ENCODE data around the gene LRIT2. TPM values are rescaled to one million over a fixed set of nuclear protein-coding genes. Genes with fewer than 3 reads are reported as not detected.

Gene LRIT2
- total RNA-seq, 5 donors from 2014 or later (not counting 1 experiment from before 2014, with no cell fraction given) = not detected

DNA sequence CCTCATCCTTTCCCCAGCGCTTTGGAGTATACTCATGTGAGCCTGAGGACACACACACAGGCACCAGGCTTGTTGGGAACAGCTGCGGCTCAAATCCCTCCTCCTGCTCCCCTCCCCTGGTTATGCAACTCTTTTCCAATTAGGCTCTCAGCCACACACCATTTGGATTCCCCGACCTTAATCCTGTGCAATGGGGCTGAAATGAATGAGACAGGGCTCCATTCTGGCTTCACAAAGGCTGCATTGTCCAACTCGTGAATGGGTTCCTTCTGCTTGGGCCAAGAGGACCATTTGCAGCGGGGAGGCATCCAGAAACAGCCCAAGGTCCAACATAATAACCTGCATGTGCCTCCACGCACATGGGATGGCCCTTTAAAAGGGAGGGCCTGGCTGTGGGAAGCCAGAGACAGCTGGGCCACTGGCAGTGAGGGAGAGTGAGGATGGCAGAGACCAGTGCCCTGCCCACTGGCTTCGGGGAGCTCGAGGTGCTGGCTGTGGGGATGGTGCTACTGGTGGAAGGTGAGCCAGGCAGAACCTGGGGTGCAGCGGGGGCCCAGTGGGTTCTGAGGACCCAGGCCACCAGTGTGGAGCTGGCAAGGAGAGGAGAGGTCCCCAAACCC lies 19.4 kb upstream of the LRIT2 start, which contains the start of gene RGR:
RGR (plus strand) TSS at position 403 of the 620 bp plus-strand sequence; CDS start at position 441, 38 bp downstream.
- no peaks in the 10 kb centered on the region for H3K36me3 Mint-ChIP-seq
- ATAC-seq (replicated peaks in 1 of 4) (no peak), DNase-seq (no peak)
- peaks cover 3 to 4% of the 10 kb centered on the region in 2 donors for H3K27me3 Mint-ChIP-seq
- POLR2A ChIA-PET = no interaction called here
- Histone ChIP-seq H3K27me3 (replicated peaks in 1 of 2; ENCODE audit: control insufficient read depth in 2 of 2, extremely low read depth in 1 of 2, insufficient read depth in 2 of 2, low read length in 1 of 2) (peaks cover 0 to 13% of the 10 kb centered on the region in 2 experiments), H3K4me1 (ENCODE audit: control insufficient read depth in 1 of 2, extremely low read depth in 1 of 2, insufficient read depth in 2 of 2, low read length in 2 of 2) (no peaks in the 10 kb centered on the region), H3K27ac (ENCODE audit: low read length) (no peak within 1 kb of the TSS), H3K4me3 (ENCODE audit: control insufficient read depth in 1 of 2, extremely low read depth in 1 of 2, low read length in 1 of 2) (no peak within 1 kb of the TSS), H3K36me3 (ENCODE audit: control insufficient read depth in 2 of 2, extremely low read depth in 1 of 2, insufficient read depth in 1 of 2, low read length in 1 of 2) (no peaks in the 10 kb centered on the region), H3K9me3 (no peaks in the 10 kb centered on the region)
- no peak within 1 kb of the TSS for H3K27ac Mint-ChIP-seq
- 66% methylated on average over 8 of the region's 9 CpGs for WGBS (ENCODE audit: insufficient coverage)
- no peaks in the 10 kb centered on the region for H3K4me1 Mint-ChIP-seq
- no peak within 1 kb of the TSS for H3K4me3 Mint-ChIP-seq
- no peaks in the 10 kb centered on the region for H3K9me3 Mint-ChIP-seq
- CTCF ChIA-PET = no interaction called here

DNA sequence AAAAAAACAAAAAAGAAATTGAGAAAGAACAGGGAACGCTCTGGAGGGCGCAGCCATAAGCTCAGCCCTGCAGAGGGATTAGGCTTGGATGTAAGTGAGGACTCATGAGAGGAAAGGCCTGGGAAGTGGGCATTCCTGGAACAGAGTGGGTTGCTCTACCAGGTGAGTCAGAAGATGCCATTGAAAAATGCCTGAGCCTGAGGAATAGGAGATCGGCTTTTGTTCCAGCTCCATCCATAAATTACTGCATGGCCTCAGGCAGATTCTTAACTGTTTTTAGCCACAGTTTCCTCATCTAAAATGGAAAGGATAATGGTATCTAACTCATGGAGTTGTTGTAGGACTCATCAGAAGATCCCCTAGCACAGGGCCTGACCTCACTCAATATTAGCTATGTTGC lies 18.4 kb upstream of the LRIT2 start:
- Mint-ChIP-seq H3K36me3 (no peaks in the 10 kb centered on the region), H3K4me1 (no peaks in the 10 kb centered on the region), H3K27me3 (peaks cover 4 to 7% of the 10 kb centered on the region in 2 donors), H3K4me3 (no peak overlapping the region), H3K9me3 (no peaks in the 10 kb centered on the region), H3K27ac (no peak overlapping the region)
- Histone ChIP-seq H3K4me1 (ENCODE audit: control insufficient read depth in 1 of 2, extremely low read depth in 1 of 2, insufficient read depth in 2 of 2, low read length in 2 of 2) (no peaks in the 10 kb centered on the region), H3K36me3 (ENCODE audit: control insufficient read depth in 2 of 2, extremely low read depth in 1 of 2, insufficient read depth in 1 of 2, low read length in 1 of 2) (no peaks in the 10 kb centered on the region), H3K27me3 (replicated peaks in 1 of 2; ENCODE audit: control insufficient read depth in 2 of 2, extremely low read depth in 1 of 2, insufficient read depth in 2 of 2, low read length in 1 of 2) (peaks cover 0 to 12% of the 10 kb centered on the region in 2 experiments), H3K9me3 (no peaks in the 10 kb centered on the region), H3K4me3 (ENCODE audit: control insufficient read depth in 1 of 2, extremely low read depth in 1 of 2, low read length in 1 of 2) (no peak overlapping the region), H3K27ac (ENCODE audit: low read length) (no peak overlapping the region)
- ChIA-PET POLR2A (no interaction called here), CTCF (no interaction called here)
- DNase-seq (no peak), ATAC-seq (replicated peaks in 1 of 4) (no peak)
- WGBS (ENCODE audit: insufficient coverage) = 80% methylated on average over 2 of the region's 3 CpGs

- WGBS (ENCODE audit: insufficient coverage) = 85% methylated on average over 5 of the region's 13 CpGs
- ChIA-PET CTCF (no interaction called here), POLR2A (no interaction called here)
- Mint-ChIP-seq H3K36me3 (no peaks in the 10 kb centered on the region), H3K4me3 (no peak within 1 kb of the TSS), H3K27me3 (peaks cover 8 to 12% of the 10 kb centered on the region in 2 donors), H3K4me1 (no peaks in the 10 kb centered on the region), H3K27ac (no peak within 1 kb of the TSS), H3K9me3 (no peaks in the 10 kb centered on the region)
- H3K36me3 ChIP-seq (ENCODE audit: control insufficient read depth in 2 of 2, extremely low read depth in 1 of 2, insufficient read depth in 1 of 2, low read length in 1 of 2) = no peaks in the 10 kb centered on the region
- H3K4me1 ChIP-seq (ENCODE audit: control insufficient read depth in 1 of 2, extremely low read depth in 1 of 2, insufficient read depth in 2 of 2, low read length in 2 of 2) = no peaks in the 10 kb centered on the region
- peaks cover 0 to 11% of the 10 kb centered on the region in 2 experiments for H3K27me3 ChIP-seq (replicated peaks in 1 of 2; ENCODE audit: control insufficient read depth in 2 of 2, extremely low read depth in 1 of 2, insufficient read depth in 2 of 2, low read length in 1 of 2)
- H3K9me3 ChIP-seq = no peaks in the 10 kb centered on the region
- no peak within 1 kb of the TSS for H3K4me3 ChIP-seq (ENCODE audit: control insufficient read depth in 1 of 2, extremely low read depth in 1 of 2, low read length in 1 of 2)
- no peak within 1 kb of the TSS for H3K27ac ChIP-seq (ENCODE audit: low read length)
- ATAC-seq (replicated peaks in 1 of 4) = no peak
- DNase-seq = no peak
These were observed 15.9 kb upstream of the LRIT2 start, which contains the start of gene LRIT1 for GRCh38 chr10:84241185-84241790. TSS of gene LRIT1 (minus strand) at chr10:84241546. CDS start at chr10:84241439, 107 bp downstream.

GRCh38 chr10:84238909-84239308 lies 13.6 kb upstream of the LRIT2 start:
- no peak overlapping the region for H3K27ac Mint-ChIP-seq

DNA sequence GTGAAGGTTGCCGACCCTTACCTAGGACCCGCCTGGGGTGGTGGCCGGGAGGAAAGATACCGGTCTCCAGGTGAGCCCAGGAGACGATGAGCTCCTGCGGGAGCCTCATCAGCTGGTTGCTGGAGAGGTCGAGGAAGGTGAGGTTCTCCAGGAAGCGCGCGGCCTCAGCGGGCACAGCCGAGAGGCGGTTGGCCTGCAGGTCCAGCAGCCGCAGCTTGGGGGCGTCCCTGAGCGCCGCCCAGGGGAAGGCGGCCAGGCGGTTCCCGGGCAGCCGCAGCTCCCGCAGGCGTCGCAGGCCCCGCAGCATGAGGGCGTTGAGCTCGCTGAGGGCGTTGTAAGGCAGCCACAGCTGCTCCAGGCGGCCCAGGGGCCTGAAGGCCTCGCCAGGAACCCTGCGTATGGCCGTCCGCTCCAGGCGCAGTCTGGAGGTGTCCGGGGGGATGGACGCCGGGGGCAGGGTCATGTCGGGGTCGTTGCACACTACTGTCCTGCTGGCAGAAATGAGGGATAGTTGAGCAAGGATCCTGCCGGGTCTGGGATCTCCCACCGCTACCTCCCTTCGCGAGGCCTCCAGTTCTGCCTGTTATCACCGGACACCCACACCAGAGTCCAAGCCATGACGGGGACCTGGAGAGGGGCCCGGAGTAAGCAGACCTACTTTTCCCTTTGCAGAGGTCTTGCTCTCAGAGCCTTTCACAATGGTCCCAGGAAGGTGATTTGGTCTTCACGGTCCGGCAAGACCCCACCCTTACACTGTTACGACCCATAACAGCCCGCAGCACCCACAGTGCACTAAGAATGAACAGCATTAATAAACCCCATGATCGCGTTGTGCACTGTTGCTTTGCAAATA lies 12.1 kb upstream of the LRIT2 start:
- ATAC-seq (replicated peaks in 1 of 4) (no peak), DNase-seq (no peak)
- Histone ChIP-seq H3K4me1 (ENCODE audit: control insufficient read depth in 1 of 2, extremely low read depth in 1 of 2, insufficient read depth in 2 of 2, low read length in 2 of 2) (no peaks in the 10 kb centered on the region), H3K27me3 (replicated peaks in 1 of 2; ENCODE audit: control insufficient read depth in 2 of 2, extremely low read depth in 1 of 2, insufficient read depth in 2 of 2, low read length in 1 of 2) (peaks cover 0 to 20% of the 10 kb centered on the region in 2 experiments), H3K4me3 (ENCODE audit: control insufficient read depth in 1 of 2, extremely low read depth in 1 of 2, low read length in 1 of 2) (no peak overlapping the region), H3K27ac (ENCODE audit: low read length) (no peak overlapping the region), H3K36me3 (ENCODE audit: control insufficient read depth in 2 of 2, extremely low read depth in 1 of 2, insufficient read depth in 1 of 2, low read length in 1 of 2) (no peaks in the 10 kb centered on the region), H3K9me3 (no peaks in the 10 kb centered on the region)
- H3K27me3 Mint-ChIP-seq = peaks cover 13 to 23% of the 10 kb centered on the region in 2 donors
- ChIA-PET CTCF (no interaction called here), POLR2A (no interaction called here)
- WGBS (ENCODE audit: insufficient coverage) = 53% methylated on average over 46 of the region's 52 CpGs
- no peaks in the 10 kb centered on the region for H3K9me3 Mint-ChIP-seq
- no peak overlapping the region for H3K4me3 Mint-ChIP-seq
- no peaks in the 10 kb centered on the region for H3K36me3 Mint-ChIP-seq
- H3K4me1 Mint-ChIP-seq = no peaks in the 10 kb centered on the region
- no peak overlapping the region for H3K27ac Mint-ChIP-seq

More at GRCh38 chr10:84238909-84239308, 13.6 kb upstream of the LRIT2 start:
- H3K4me3 ChIP-seq (ENCODE audit: control insufficient read depth in 1 of 2, extremely low read depth in 1 of 2, low read length in 1 of 2) = no peak overlapping the region
- no CpG with 5 or more reads among the region's 3 CpGs for WGBS (ENCODE audit: insufficient coverage)
- no peak for ATAC-seq (replicated peaks in 1 of 4)
- ChIA-PET POLR2A (no interaction called here), CTCF (interaction anchor here in 1 of 2 donors (0.6 kb wide), 1 partner anchor 83 kb away, joined by 3 read pairs; no protein-coding TSS in a partner anchor)
- no peak overlapping the region for H3K27ac ChIP-seq (ENCODE audit: low read length)
- DNase-seq = no peak
- H3K4me3 Mint-ChIP-seq = no peak overlapping the region
- H3K9me3 ChIP-seq = no peaks in the 10 kb centered on the region
- H3K4me1 ChIP-seq (ENCODE audit: control insufficient read depth in 1 of 2, extremely low read depth in 1 of 2, insufficient read depth in 2 of 2, low read length in 2 of 2) = no peaks in the 10 kb centered on the region
- no peaks in the 10 kb centered on the region for H3K9me3 Mint-ChIP-seq
- H3K27me3 Mint-ChIP-seq = peaks cover 13 to 21% of the 10 kb centered on the region in 2 donors
- H3K36me3 Mint-ChIP-seq = no peaks in the 10 kb centered on the region
- no peaks in the 10 kb centered on the region for H3K36me3 ChIP-seq (ENCODE audit: control insufficient read depth in 2 of 2, extremely low read depth in 1 of 2, insufficient read depth in 1 of 2, low read length in 1 of 2)
- H3K27me3 ChIP-seq (replicated peaks in 1 of 2; ENCODE audit: control insufficient read depth in 2 of 2, extremely low read depth in 1 of 2, insufficient read depth in 2 of 2, low read length in 1 of 2) = peaks cover 0 to 14% of the 10 kb centered on the region in 2 experiments
- no peaks in the 10 kb centered on the region for H3K4me1 Mint-ChIP-seq

- H3K27ac ChIP-seq (ENCODE audit: low read length) = no peak overlapping the region
- Mint-ChIP-seq H3K4me3 (no peak overlapping the region), H3K9me3 (no peaks in the 10 kb centered on the region), H3K27me3 (peaks cover 13 to 23% of the 10 kb centered on the region in 2 donors), H3K4me1 (no peaks in the 10 kb centered on the region), H3K36me3 (no peaks in the 10 kb centered on the region), H3K27ac (no peak overlapping the region)
- H3K27me3 ChIP-seq (replicated peaks in 1 of 2; ENCODE audit: control insufficient read depth in 2 of 2, extremely low read depth in 1 of 2, insufficient read depth in 2 of 2, low read length in 1 of 2) = peaks cover 0 to 26% of the 10 kb centered on the region in 2 experiments
- no peaks in the 10 kb centered on the region for H3K4me1 ChIP-seq (ENCODE audit: control insufficient read depth in 1 of 2, extremely low read depth in 1 of 2, insufficient read depth in 2 of 2, low read length in 2 of 2)
- CTCF ChIA-PET = no interaction called here
- H3K9me3 ChIP-seq = no peaks in the 10 kb centered on the region
- 82% methylated on average over 4 of the region's 6 CpGs for WGBS (ENCODE audit: insufficient coverage)
- ATAC-seq (replicated peaks in 1 of 4) = no peak
- POLR2A ChIA-PET = no interaction called here
- H3K36me3 ChIP-seq (ENCODE audit: control insufficient read depth in 2 of 2, extremely low read depth in 1 of 2, insufficient read depth in 1 of 2, low read length in 1 of 2) = no peaks in the 10 kb centered on the region
- no peak overlapping the region for H3K4me3 ChIP-seq (ENCODE audit: control insufficient read depth in 1 of 2, extremely low read depth in 1 of 2, low read length in 1 of 2)
- no peak for DNase-seq
These were observed 11.5 kb upstream of the LRIT2 start for GRCh38 chr10:84236807-84237198.

All from T-cell (primary cell).